Bone marrow (tissue), 2 donors: ENCODE results near the gene PRMT1.

ENCODE experiments used
- DNase-seq, 2 donors: peaks; one replicate each; lab custom pipeline; 2025; lab: John Stamatoyannopoulos, UW

Gene PRMT1

DNA sequence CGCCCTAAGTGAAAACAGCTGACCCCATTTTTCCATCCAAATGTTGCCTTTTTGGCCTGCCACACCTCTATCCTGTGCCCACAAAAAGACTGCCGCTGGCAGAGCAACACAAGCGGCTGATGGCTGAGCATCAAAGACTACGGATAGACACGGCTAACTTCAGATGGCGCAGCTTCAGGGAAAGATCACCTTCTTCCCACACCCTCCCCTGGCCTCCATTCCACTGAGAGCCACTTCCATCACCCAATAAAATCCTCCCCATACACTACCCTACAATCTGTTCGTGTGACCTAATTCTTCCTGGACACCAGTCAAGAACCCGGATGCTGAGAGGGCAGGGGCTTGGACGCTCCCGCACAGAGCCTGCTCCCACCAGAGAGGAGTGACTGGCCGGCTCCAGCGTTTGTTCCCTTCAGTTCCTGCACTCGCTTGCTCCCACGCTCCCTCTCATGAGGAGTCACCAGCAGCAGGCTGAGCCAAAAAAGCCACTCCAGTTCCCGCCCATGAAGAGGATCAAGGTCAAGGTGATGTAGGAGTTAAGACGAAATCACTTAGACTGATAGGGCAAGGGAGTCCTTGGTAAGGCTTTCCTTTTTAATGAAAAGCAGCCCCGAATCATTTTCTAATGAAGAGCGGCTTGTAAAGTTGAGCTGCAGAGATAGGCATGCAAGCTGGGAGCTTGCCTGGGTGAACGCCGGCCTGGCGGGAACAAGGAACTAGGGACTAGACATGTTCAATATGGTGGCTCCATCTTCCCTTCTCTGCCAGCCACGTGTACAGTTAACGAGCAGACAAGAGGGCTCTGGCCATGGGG is 50.4 kb downstream of the PRMT1 start:
- no peak for DNase-seq

DNA sequence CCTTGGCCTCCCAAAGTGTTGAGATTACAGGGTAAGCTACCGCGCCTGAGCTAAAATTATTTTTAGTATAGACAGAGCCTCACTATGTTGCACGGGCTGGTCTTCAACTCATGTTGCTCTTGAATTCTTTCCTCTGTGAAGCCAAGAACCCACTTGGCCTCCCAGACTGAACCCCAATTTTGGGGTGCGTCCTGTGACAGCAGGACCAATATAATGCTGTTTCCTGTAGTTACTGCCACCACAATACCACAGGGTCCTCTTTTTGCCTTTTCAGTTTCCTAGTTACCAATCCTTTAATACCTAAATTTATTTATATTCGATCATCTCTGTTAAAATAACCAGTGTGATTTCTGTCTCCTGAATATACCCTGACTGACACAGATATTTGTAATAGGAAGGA is 53.1 kb downstream of the PRMT1 start:
- DNase-seq = peak in 1 of 2 donors; percentile 79
